Coronary artery (tissue), 2 donors: ENCODE results near the gene LIPJ.

Experiments
- DNase-seq: peaks from one replicate; pipeline ENCODE4 v3.0.0-alpha.2; 2017; ENCODE audit warnings: low spot score
- H3K27ac ChIP-seq, 2 donors: fragments of 200-600 bp; sonication (generic); one replicate each; pipeline ENCODE4 v1.5.1; 2016 to 2019
- H3K4me3 ChIP-seq: fragments of 200-600 bp; sonication (generic); 2 replicates; pipeline ENCODE4 v1.5.1; 2016; ENCODE audit warnings: mild to moderate bottlenecking, moderate library complexity
- CTCF ChIP-seq: fragments of 200-600 bp; sonication (generic); IDR thresholded peaks from one replicate; pipeline ENCODE4 v1.5.1; 2019; ENCODE audit warnings: antibody characterized with exemption

Gene LIPJ

DNA sequence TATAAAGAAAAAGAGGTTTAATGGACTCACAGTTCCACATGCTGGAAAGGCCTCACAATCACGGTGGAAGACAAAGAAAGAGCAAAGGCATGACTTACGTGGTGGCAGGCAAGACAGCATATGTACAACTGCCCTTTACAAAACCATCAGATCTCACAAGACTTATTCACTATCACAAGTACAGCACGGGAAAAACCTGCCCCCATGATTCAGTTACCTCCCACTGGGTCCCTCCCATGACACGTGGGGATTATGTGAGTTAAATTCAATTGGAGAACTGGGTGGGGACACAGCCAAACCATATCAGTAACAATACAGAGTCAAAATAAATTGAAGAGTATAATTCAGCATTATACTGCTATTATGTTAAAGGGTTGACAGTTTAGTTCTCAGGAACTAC, 41.2 kb upstream of the LIPJ start:
- DNase-seq, result no peak
- peak overlapping the region in 1 of 2 donors; percentile 14 for H3K27ac ChIP-seq
- H3K4me3 ChIP-seq, result no peak overlapping the region
- no peak for TF ChIP-seq CTCF

DNA sequence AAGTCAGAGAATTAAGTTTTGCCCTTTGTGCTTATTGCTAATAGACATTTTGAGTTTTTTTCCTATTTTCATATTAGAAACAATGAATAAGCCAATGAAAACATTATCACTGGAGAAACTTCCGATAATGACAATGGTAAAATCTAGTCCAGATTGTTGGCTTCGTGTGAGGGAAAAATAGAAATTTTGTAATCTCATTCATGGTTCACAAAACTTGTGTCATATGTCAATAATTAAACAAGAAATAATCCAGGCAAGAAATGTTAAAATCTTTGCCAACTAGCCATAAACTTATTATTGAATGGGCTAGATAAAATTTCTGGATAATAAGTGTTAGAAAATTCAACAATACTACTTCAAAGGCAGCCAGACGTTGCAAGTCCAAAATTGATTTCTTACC, 40.1 kb upstream of the LIPJ start:
- DNase-seq, result no peak
- no peak for TF ChIP-seq CTCF
- Histone ChIP-seq H3K27ac (no peak overlapping the region), H3K4me3 (no peak overlapping the region)

DNA sequence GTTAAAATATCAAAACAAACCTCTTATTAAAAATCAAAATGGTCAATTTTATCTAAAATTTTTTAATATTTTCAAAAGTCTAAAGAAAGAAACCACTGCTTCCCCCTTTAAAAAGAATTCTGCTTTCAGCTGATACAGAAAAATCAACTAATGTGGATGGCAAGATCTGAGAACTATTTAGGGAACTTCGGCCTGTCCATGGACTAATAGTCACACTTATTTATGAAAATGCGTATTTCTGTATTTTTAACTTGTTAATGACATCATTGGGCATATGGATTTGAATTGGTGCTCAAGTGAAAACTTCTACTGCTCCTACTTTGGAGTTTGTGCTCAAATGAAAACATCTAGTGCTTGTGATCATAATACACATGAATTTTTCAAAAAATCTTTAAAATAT, 35.3 kb upstream of the LIPJ start:
- Histone ChIP-seq H3K4me3 (no peak overlapping the region), H3K27ac (no peak overlapping the region)
- no peak for DNase-seq
- no peak for TF ChIP-seq CTCF

- peak; percentile 50 for TF ChIP-seq CTCF
- no peak overlapping the region for H3K4me3 ChIP-seq
- H3K27ac ChIP-seq, result no peak overlapping the region
- DNase-seq, result no peak
Measured at GRCh38 chr10:88553116-88553752, 33.3 kb upstream of the LIPJ start.

GRCh38 chr10:88555190-88555908, 31.2 kb upstream of the LIPJ start:
- Histone ChIP-seq H3K4me3 (no peak overlapping the region), H3K27ac (no peak overlapping the region)
- no peak for DNase-seq
- TF ChIP-seq CTCF, result no peak

DNA sequence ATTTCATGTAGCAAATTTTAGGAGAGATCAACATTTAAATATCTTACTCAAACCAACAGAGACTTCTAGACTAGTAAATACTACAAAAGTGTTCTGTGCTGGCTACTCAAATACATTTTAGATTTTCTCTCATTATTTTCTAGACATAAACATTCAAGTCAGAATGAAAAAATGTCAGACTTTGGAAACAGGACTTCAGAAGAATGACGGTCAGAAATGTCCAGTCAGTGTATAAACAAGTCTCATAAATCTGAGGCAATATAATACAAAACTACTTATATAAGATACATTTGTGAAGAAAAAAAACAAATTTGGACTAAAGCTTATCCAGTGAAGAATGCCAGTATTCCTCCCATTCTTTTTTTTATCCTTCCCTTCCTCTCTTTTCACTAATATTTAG, 29.3 kb upstream of the LIPJ start:
- H3K27ac ChIP-seq, result no peak overlapping the region
- H3K4me3 ChIP-seq, result no peak overlapping the region
- no peak for DNase-seq
- TF ChIP-seq CTCF, result no peak

DNA sequence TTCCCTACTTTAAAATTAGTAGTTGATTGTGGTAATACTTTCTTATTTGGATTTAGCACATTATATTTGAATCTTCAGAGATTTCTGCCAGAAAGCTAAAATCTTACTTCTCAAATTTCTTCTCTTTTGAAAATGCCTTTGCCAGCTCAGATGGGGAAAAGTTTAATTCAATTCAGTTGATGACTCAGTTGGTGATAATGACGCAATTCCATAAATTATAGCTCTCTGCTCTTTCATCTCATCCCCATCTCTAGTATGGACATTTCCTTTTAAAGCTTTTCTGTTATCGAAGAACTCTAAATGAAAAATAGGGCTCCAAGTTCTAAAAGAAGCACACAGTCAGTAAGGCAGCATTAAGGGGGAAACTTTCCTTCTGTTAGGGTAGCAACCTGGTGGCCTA, 28.9 kb upstream of the LIPJ start:
- no peak for TF ChIP-seq CTCF
- Histone ChIP-seq H3K27ac (no peak overlapping the region), H3K4me3 (no peak overlapping the region)
- no peak for DNase-seq
